ENCODE results near the gene FBH1. TPM values are rescaled to one million over a fixed set of nuclear protein-coding genes. Genes with fewer than 3 reads are reported as not detected.
A peak's percentile ranks its signal among the peaks of the same experiment; 100 is the strongest.

The FBH1 gene
- total RNA-seq, 1 donor from 2014 or later: 71.5 TPM

DNA sequence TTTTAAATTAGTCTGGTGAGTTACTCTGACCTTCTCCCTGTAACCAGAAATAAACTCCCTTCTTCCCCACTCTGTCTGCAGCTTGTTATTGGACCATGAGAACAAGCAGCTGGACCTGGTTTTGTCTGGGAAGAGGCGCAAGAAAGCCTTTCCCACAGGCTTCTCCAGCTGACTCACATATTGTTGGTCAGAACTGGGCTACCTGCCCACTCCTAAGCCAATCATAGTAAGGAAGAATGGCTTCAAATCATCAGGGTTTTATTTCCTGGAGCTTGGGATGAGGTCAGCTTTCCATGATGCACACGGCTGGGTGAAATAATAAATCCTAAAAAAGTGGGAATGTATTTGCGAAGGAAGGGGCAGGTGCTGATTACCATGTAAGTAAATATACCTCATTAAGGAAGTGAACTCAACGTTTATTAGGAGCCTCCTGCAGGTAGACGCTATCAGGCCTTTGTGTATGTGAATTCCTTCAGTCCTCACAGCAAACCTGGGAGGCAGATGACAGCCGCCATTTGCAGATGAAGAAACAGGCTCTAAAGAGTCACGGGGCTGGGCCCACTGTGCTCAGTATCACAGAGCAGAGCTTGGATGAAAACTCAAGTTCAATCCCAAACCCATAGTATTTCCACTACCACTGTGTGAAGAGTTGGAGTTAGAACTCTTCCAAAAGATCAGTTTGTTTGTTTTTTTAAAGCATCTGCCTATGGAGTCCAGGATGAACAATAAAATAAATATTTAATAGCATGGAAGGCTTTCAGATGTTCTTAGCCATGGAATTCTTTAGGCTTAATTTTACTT is 54.5 kb downstream of the FBH1 start:
- no peaks in the 10 kb centered on the region for H3K36me3 ChIP-seq (ENCODE audit: insufficient read depth, low read length)
- H3K36me3 Mint-ChIP-seq (ENCODE audit: low read depth, unreplicated experiment): no peaks in the 10 kb centered on the region
- peaks cover 25% of the 10 kb centered on the region for H3K4me1 Mint-ChIP-seq (ENCODE audit: low read depth, unreplicated experiment)
- peak overlapping the region; percentile 100 for H3K27ac ChIP-seq (ENCODE audit: low read depth, low read length)
- H3K4me3 ChIP-seq (ENCODE audit: insufficient read depth, low read depth, low read length): peak overlapping the region; percentile 14
- peak overlapping the region; percentile 59 for H2AFZ ChIP-seq (ENCODE audit: low read depth, low read length)
- H3K27me3 ChIP-seq (ENCODE audit: insufficient read depth, low read length): no peaks in the 10 kb centered on the region
- no peaks in the 10 kb centered on the region for H4K20me1 ChIP-seq (ENCODE audit: insufficient read depth, low read length)
- no peak overlapping the region for H3K4me3 Mint-ChIP-seq (ENCODE audit: unreplicated experiment)
- H3K79me2 ChIP-seq (ENCODE audit: insufficient read depth, low read length): no peaks in the 10 kb centered on the region
- TF ChIP-seq EZH2 (IDR thresholded peaks at IDR 0.05; ENCODE audit: insufficient read depth, low read length): no peak
- TF ChIP-seq CTCF (IDR thresholded peaks at IDR 0.05; ENCODE audit: insufficient read depth, low read depth, low read length): no peak
- H3K4me2 ChIP-seq (ENCODE audit: low read length): peak overlapping the region; percentile 76
- H3K9me3 Mint-ChIP-seq (ENCODE audit: unreplicated experiment): peaks cover 1% of the 10 kb centered on the region
- no peaks in the 10 kb centered on the region for H3K9me3 ChIP-seq (ENCODE audit: insufficient read depth, low read depth, low read length)
- H3K4me1 ChIP-seq (ENCODE audit: insufficient read depth, low read length): peaks cover 29% of the 10 kb centered on the region
- DNase-seq (ENCODE audit: low read depth): peak; percentile 100
- H3K9ac ChIP-seq (ENCODE audit: low read length): peak overlapping the region; percentile 83
- H3K27me3 Mint-ChIP-seq (ENCODE audit: low read depth, unreplicated experiment): peaks cover 2% of the 10 kb centered on the region
- FAIRE-seq: peak; percentile 26
- peak overlapping the region; percentile 88 for H3K27ac Mint-ChIP-seq (ENCODE audit: unreplicated experiment)

- FAIRE-seq (no peak), DNase-seq (ENCODE audit: low read depth) (no peak)
- Histone ChIP-seq H4K20me1 (ENCODE audit: insufficient read depth, low read length) (no peaks in the 10 kb centered on the region), H3K9me3 (ENCODE audit: insufficient read depth, low read depth, low read length) (no peaks in the 10 kb centered on the region), H3K27me3 (ENCODE audit: insufficient read depth, low read length) (no peaks in the 10 kb centered on the region), H3K4me3 (ENCODE audit: insufficient read depth, low read depth, low read length) (peak overlapping the region; percentile 30), H3K27ac (ENCODE audit: low read depth, low read length) (peak overlapping the region; percentile 100), H3K9ac (ENCODE audit: low read length) (peak overlapping the region; percentile 78), H3K79me2 (ENCODE audit: insufficient read depth, low read length) (no peaks in the 10 kb centered on the region), H3K4me1 (ENCODE audit: insufficient read depth, low read length) (peaks cover 30% of the 10 kb centered on the region), H3K36me3 (ENCODE audit: insufficient read depth, low read length) (no peaks in the 10 kb centered on the region), H3K4me2 (ENCODE audit: low read length) (peak overlapping the region; percentile 76), H2AFZ (ENCODE audit: low read depth, low read length) (peak overlapping the region; percentile 76)
- H3K9me3 Mint-ChIP-seq (ENCODE audit: unreplicated experiment): peaks cover 1% of the 10 kb centered on the region
- peaks cover 25% of the 10 kb centered on the region for H3K4me1 Mint-ChIP-seq (ENCODE audit: low read depth, unreplicated experiment)
- no peak for TF ChIP-seq EZH2 (IDR thresholded peaks at IDR 0.05; ENCODE audit: insufficient read depth, low read length)
- no peak for TF ChIP-seq CTCF (IDR thresholded peaks at IDR 0.05; ENCODE audit: insufficient read depth, low read depth, low read length)
- H3K27me3 Mint-ChIP-seq (ENCODE audit: low read depth, unreplicated experiment): peaks cover 2% of the 10 kb centered on the region
- H3K36me3 Mint-ChIP-seq (ENCODE audit: low read depth, unreplicated experiment): no peaks in the 10 kb centered on the region
- no peak overlapping the region for H3K4me3 Mint-ChIP-seq (ENCODE audit: unreplicated experiment)
- peak overlapping the region; percentile 88 for H3K27ac Mint-ChIP-seq (ENCODE audit: unreplicated experiment)
These were observed 55.1 kb downstream of the FBH1 start for GRCh38 chr10:5945190-5945509.
